ENCODE measurements around the gene CUEDC1. TPM values are rescaled to one million over a fixed set of nuclear protein-coding genes. Genes with fewer than 3 reads are reported as not detected.

The CUEDC1 gene
- total and polyA plus RNA-seq, 9 of the 15 experiments (the other 6 are each of a cell fraction or from before 2014, with no cell fraction given), result 0.20 to 4.1 (median 1.6) TPM; not detected in 1

- no peak for TF ChIP-seq TSHZ1 (CRISPR knock-in tag; IDR thresholded peaks at IDR 0.05)
- TF ChIP-seq REST (IDR thresholded peaks at IDR 0.05; ENCODE audit: borderline replicate concordance), result peak; percentile 100
- no peak for TF ChIP-seq REST (CRISPR knock-in tag; IDR thresholded peaks at IDR 0.05; ENCODE audit: low read depth)
- peak; percentile 98 for TF ChIP-seq RBBP5 (IDR thresholded peaks at IDR 0.05; ENCODE audit: borderline replicate concordance, insufficient read depth, low read length, poor library complexity, severe bottlenecking)
- peak; percentile 60 for TF ChIP-seq MXI1 (IDR thresholded peaks at IDR 0.05; ENCODE audit: low read depth, low read length)
- 0 out of 4 replicates have a peak, but pooled peaks of 1 of the 2 experiments have one; percentile 30 for TF ChIP-seq NONO (IDR thresholded peaks at IDR 0.05; ENCODE audit: low read depth in 2 of 2, low read length in 1 of 2)
- TF ChIP-seq SFPQ (IDR thresholded peaks at IDR 0.05; ENCODE audit: low read depth, low read length), result no peak
- no peak for TF ChIP-seq ID3 (CRISPR knock-in tag; IDR thresholded peaks at IDR 0.05)
- peak; percentile 50; the same call in 1 of the 2 replicates for TF ChIP-seq ID3 (tag; IDR thresholded peaks at IDR 0.05)
- TF ChIP-seq NFXL1 (CRISPR knock-in tag; IDR thresholded peaks at IDR 0.05), result no peak
- TF ChIP-seq HDAC6 (IDR thresholded peaks at IDR 0.05; ENCODE audit: low read depth, low read length), result no peak
Observed at GRCh38 chr17:57849874-57850754, 105.1 kb downstream of the CUEDC1 start, which contains the start of gene MRPS23 (continued).
